Measurements from ENCODE around the gene DNAJC30.

GRCh38 chr7:73631558-73631957 is 51.7 kb downstream of the DNAJC30 start:
- TF ChIP-seq RCOR1 (IDR thresholded peaks at IDR 0.05; ENCODE audit: low read length): no peak
- TF ChIP-seq, protein P1, sequence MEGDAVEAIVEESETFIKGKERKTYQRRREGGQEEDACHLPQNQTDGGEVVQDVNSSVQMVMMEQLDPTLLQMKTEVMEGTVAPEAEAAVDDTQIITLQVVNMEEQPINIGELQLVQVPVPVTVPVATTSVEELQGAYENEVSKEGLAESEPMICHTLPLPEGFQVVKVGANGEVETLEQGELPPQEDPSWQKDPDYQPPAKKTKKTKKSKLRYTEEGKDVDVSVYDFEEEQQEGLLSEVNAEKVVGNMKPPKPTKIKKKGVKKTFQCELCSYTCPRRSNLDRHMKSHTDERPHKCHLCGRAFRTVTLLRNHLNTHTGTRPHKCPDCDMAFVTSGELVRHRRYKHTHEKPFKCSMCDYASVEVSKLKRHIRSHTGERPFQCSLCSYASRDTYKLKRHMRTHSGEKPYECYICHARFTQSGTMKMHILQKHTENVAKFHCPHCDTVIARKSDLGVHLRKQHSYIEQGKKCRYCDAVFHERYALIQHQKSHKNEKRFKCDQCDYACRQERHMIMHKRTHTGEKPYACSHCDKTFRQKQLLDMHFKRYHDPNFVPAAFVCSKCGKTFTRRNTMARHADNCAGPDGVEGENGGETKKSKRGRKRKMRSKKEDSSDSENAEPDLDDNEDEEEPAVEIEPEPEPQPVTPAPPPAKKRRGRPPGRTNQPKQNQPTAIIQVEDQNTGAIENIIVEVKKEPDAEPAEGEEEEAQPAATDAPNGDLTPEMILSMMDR (IDR thresholded peaks at IDR 0.05): no peak
- TF ChIP-seq POLR2AphosphoS5 (IDR thresholded peaks at IDR 0.05; ENCODE audit: low read depth, low read length): no peak
- no peak for TF ChIP-seq MXI1 (IDR thresholded peaks at IDR 0.05; ENCODE audit: low read depth, low read length)

Data from SK-N-SH (cell line).